Measurements from ENCODE around the gene INF2.

Gene INF2

GRCh38 chr14:104677512-104678332 is 11.7 kb upstream of the INF2 start:
- DNase-seq: peak; percentile 20 to 75

GRCh38 chr14:104678346-104678745 is 11.1 kb upstream of the INF2 start:
- DNase-seq: peak in 1 of 2 experiments; percentile 17

GRCh38 chr14:104678901-104679705 is 10.3 kb upstream of the INF2 start:
- no peak for DNase-seq

GRCh38 chr14:104680056-104680805 is 9.2 kb upstream of the INF2 start:
- peak in 1 of 2 experiments; percentile 31 for DNase-seq

GRCh38 chr14:104680806-104681688 is 8.4 kb upstream of the INF2 start:
- DNase-seq: peak; percentile 6 to 27

- DNase-seq: peak; percentile 32 to 44
These were observed 7.7 kb upstream of the INF2 start for GRCh38 chr14:104681689-104682074.

GRCh38 chr14:104682107-104682593 is 7.3 kb upstream of the INF2 start:
- no peak for DNase-seq

GRCh38 chr14:104683653-104684448 is 5.6 kb upstream of the INF2 start:
- DNase-seq: no peak

GRCh38 chr14:104684449-104684821 is 5.0 kb upstream of the INF2 start:
- DNase-seq: no peak

GRCh38 chr14:104685216-104685997 is 4.0 kb upstream of the INF2 start:
- no peak for DNase-seq

- no peak for DNase-seq
These were observed 3.3 kb upstream of the INF2 start for GRCh38 chr14:104685998-104686610.

GRCh38 chr14:104686624-104687517 is 2.5 kb upstream of the INF2 start:
- no peak for DNase-seq

- peak; percentile 84 to 90 for DNase-seq
These were observed 1.6 kb upstream of the INF2 start for GRCh38 chr14:104687601-104688504.

- no peak for DNase-seq
These were observed 811 bp upstream of the INF2 start for GRCh38 chr14:104688505-104689108.

GRCh38 chr14:104689881-104690711 is 678 bp downstream of the INF2 start:
- DNase-seq: no peak

- DNase-seq: no peak
These were observed 1.5 kb downstream of the INF2 start for GRCh38 chr14:104690861-104691455.
